Measurements from ENCODE around the gene BRICD5.

- TF ChIP-seq EZH2phosphoT487 (IDR thresholded peaks at IDR 0.05; ENCODE audit: insufficient read depth, low read depth) (no peak), EZH2 (IDR thresholded peaks at IDR 0.05; ENCODE audit: insufficient read depth, poor library complexity, severe bottlenecking) (no peak)
Observed at GRCh38 chr16:2180962-2181923, 29.4 kb downstream of the BRICD5 start.
